HepG2 (cell line): ENCODE measurements around the gene PIBF1. TPM values are rescaled to one million over a fixed set of nuclear protein-coding genes. Genes with fewer than 3 reads are reported as not detected.

ENCODE experiments used
- ARHGAP35 ChIP-seq: sonication (generic); formaldehyde crosslinking; IDR thresholded peaks from 2 replicates; pipeline ENCODE4 v1.9.0; 2022; ENCODE audit warnings: mild to moderate bottlenecking, inconsistent platforms, moderate library complexity, missing genetic modification reagents, borderline replicate concordance
- CBX1 ChIP-seq: IDR thresholded peaks from one replicate; pipeline ENCODE4 v1.6.1; 2016; ENCODE audit warnings: antibody characterized with exemption, low read depth
- CEBPG ChIP-seq: IDR thresholded peaks from 2 replicates; pipeline ENCODE4 v1.6.1; 2016
- FOXM1 ChIP-seq: sonication (generic); formaldehyde crosslinking; IDR thresholded peaks from 2 replicates; pipeline ENCODE4 v1.5.0; 2020; ENCODE audit warnings: missing genetic modification reagents
- HES4 ChIP-seq: sonication (generic); formaldehyde crosslinking; IDR thresholded peaks from 2 replicates; pipeline ENCODE4 v1.9.0; 2021; ENCODE audit warnings: mild to moderate bottlenecking, missing genetic modification reagents, borderline replicate concordance
- HIVEP1 ChIP-seq: sonication (generic); formaldehyde crosslinking; IDR thresholded peaks from 2 replicates; pipeline ENCODE4 v1.4.0; 2020; ENCODE audit warnings: mild to moderate bottlenecking, missing genetic modification reagents
- KMT2B ChIP-seq: IDR thresholded peaks from 2 replicates; pipeline ENCODE4 v1.6.1; 2016; ENCODE audit warnings: missing genetic modification reagents, missing compliant biosample characterization
- MIER2 ChIP-seq: IDR thresholded peaks from 2 replicates; pipeline ENCODE4 v1.6.1; 2016; ENCODE audit warnings: missing biosample characterization, missing genetic modification reagents
- NONO ChIP-seq, 2 experiments: fragments of 450-650 bp in 1 of 2; sonication (generic) in 1 of 2; formaldehyde crosslinking in 1 of 2; IDR thresholded peaks in 1 of 2; conservative IDR thresholded peaks in 1 of 2; 2 replicates each; pipeline versions ENCODE4 v1.6.1 to v1.8.0; 2017 to 2022; ENCODE audit warnings: mild to moderate bottlenecking in 1 of 2, missing genetic modification reagents in 1 of 2, moderate library complexity in 1 of 2
- PHB2 ChIP-seq: fragments of 450-650 bp; IDR thresholded peaks from 2 replicates; pipeline ENCODE4 v1.6.1; 2018; ENCODE audit not compliant: partially characterized antibody
- SUZ12 ChIP-seq: fragments of 150-350 bp; IDR thresholded peaks from 2 replicates; pipeline ENCODE4 v1.6.1; 2014; ENCODE audit warnings: low read depth, low read length
- YY1 ChIP-seq: IDR thresholded peaks from 2 replicates; pipeline ENCODE4 v1.6.1; 2011; ENCODE audit warnings: low read length, low read depth, moderate library complexity, mild to moderate bottlenecking; ENCODE audit not compliant: insufficient read depth, insufficient replicate concordance
- ZC3H13 ChIP-seq: sonication (generic); formaldehyde crosslinking; IDR thresholded peaks from 2 replicates; pipeline ENCODE4 v1.8.1; 2023; ENCODE audit warnings: mild to moderate bottlenecking, missing genetic modification reagents, moderate library complexity
- ZNF317 ChIP-seq: sonication (generic); formaldehyde crosslinking; IDR thresholded peaks from 2 replicates; pipeline ENCODE4 v1.5.0; 2020; ENCODE audit warnings: mild to moderate bottlenecking, missing genetic modification reagents
- ZNF567 ChIP-seq: sonication (generic); formaldehyde crosslinking; IDR thresholded peaks from 2 replicates; pipeline ENCODE4 v1.8.1; 2023; ENCODE audit warnings: mild to moderate bottlenecking, missing genetic modification reagents, borderline replicate concordance
- ZNF569 ChIP-seq: sonication (generic); formaldehyde crosslinking; IDR thresholded peaks from 2 replicates; pipeline ENCODE4 v1.5.0; 2020; ENCODE audit warnings: mild to moderate bottlenecking, missing genetic modification reagents, moderate library complexity, borderline replicate concordance
- ZSCAN20 ChIP-seq: sonication (generic); formaldehyde crosslinking; IDR thresholded peaks from 2 replicates; pipeline ENCODE4 v1.4.0; 2020; ENCODE audit warnings: missing genetic modification reagents, mild to moderate bottlenecking, borderline replicate concordance
- ZSCAN22 ChIP-seq: sonication (generic); formaldehyde crosslinking; IDR thresholded peaks from 2 replicates; pipeline ENCODE4 v1.4.0; 2020; ENCODE audit warnings: mild to moderate bottlenecking, missing genetic modification reagents
- polyA plus RNA-seq, 8 experiments: library from polyadenylated mRNA; depleted of rRNA in 3 of 8; stranded (reverse) in 7 of 8; unstranded in 1 of 8; fragments of >200 nt; fragmentation: Illumina TruSeq in 4 of 8; extraction: Trizol in 4 of 8; gene quantifications; 2 replicates each; pipeline versions ENCODE4 v1.2.1 to v1.2.3, GENCODE V29; 2011 to 2016; ENCODE audit warnings: low read depth in 4 of 8, missing spikeins in 1 of 8, mixed read lengths in 1 of 8; ENCODE audit not compliant: insufficient read depth in 1 of 8
- total RNA-seq, 5 experiments: library from RNA; depleted of rRNA; stranded (reverse); fragments of >200 nt; fragmentation: Illumina TruSeq; extraction: Trizol; gene quantifications; 2 replicates each; pipeline ENCODE4 v1.2.3, GENCODE V29; 2016; ENCODE audit warnings: low read depth in 1 of 5
- TF ChIP-seq, protein P1 (sequence below): sonication (generic); formaldehyde crosslinking; IDR thresholded peaks from 2 replicates; pipeline ENCODE4 v1.8.0; 2022; ENCODE audit warnings: missing genetic modification reagents, mild to moderate bottlenecking, moderate library complexity, borderline replicate concordance
- TF ChIP-seq, protein P2 (sequence below): sonication (generic); formaldehyde crosslinking; IDR thresholded peaks from 2 replicates; pipeline ENCODE4 v1.8.1; 2023; ENCODE audit warnings: mild to moderate bottlenecking, moderate library complexity, missing genetic modification reagents
- TF ChIP-seq, protein P3 (sequence below): sonication (generic); formaldehyde crosslinking; IDR thresholded peaks from 2 replicates; pipeline ENCODE4 v1.8.1; 2022; ENCODE audit warnings: mild to moderate bottlenecking, missing genetic modification reagents
- TF ChIP-seq, protein P4 (sequence below): sonication (generic); formaldehyde crosslinking; conservative IDR thresholded peaks from 2 replicates; pipeline ENCODE4 v1.4.0; 2020; ENCODE audit warnings: mild to moderate bottlenecking, missing genetic modification reagents, moderate library complexity

Gene PIBF1
- total and polyA plus RNA-seq, 2 of the 13 experiments (the other 11 are each of a cell fraction or from before 2014, with no cell fraction given), result 4.2 to 15.8 TPM

DNA sequence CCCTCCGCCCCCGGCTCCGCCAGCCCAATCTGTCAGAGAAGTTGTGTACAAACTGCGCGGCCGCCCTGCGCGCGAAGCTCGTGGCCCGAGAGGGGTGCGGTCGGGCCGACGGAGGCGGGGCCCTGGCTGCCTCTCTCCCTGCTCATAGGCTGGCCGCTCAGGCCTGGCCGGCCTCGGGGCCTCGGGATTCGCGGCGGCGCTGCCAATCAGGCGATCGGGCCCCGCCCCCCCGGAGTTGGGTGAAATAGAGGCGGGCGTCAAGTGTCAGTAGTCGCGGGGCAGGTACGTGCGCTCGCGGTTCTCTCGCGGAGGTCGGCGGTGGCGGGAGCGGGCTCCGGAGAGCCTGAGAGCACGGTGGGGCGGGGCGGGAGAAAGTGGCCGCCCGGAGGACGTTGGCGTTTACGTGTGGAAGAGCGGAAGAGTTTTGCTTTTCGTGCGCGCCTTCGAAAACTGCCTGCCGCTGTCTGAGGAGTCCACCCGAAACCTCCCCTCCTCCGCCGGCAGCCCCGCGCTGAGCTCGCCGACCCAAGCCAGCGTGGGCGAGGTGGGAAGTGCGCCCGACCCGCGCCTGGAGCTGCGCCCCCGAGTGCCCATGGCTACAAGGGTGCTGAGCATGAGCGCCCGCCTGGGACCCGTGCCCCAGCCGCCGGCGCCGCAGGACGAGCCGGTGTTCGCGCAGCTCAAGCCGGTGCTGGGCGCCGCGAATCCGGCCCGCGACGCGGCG lies 277.0 kb downstream of the PIBF1 start, which contains the start of gene KLF5 (continued):
- TF ChIP-seq HIVEP1, result no peak
- no peak for TF ChIP-seq ZNF569 (CRISPR knock-in tag)
- no peak for TF ChIP-seq NONO (IDR thresholded peaks at IDR 0.05)
- TF ChIP-seq NONO (CRISPR knock-in tag; conservative IDR thresholded peaks at IDR 0.05), result 0 out of 2 replicates have a peak, but pooled peaks have one; percentile 56
- TF ChIP-seq, protein P1, sequence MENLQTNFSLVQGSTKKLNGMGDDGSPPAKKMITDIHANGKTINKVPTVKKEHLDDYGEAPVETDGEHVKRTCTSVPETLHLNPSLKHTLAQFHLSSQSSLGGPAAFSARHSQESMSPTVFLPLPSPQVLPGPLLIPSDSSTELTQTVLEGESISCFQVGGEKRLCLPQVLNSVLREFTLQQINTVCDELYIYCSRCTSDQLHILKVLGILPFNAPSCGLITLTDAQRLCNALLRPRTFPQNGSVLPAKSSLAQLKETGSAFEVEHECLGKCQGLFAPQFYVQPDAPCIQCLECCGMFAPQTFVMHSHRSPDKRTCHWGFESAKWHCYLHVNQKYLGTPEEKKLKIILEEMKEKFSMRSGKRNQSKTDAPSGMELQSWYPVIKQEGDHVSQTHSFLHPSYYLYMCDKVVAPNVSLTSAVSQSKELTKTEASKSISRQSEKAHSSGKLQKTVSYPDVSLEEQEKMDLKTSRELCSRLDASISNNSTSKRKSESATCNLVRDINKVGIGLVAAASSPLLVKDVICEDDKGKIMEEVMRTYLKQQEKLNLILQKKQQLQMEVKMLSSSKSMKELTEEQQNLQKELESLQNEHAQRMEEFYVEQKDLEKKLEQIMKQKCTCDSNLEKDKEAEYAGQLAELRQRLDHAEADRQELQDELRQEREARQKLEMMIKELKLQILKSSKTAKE (CRISPR knock-in tag), result no peak
- TF ChIP-seq FOXM1 (CRISPR knock-in tag), result no peak
- TF ChIP-seq SUZ12, result no peak
- TF ChIP-seq PHB2, result no peak
- TF ChIP-seq, protein P2, sequence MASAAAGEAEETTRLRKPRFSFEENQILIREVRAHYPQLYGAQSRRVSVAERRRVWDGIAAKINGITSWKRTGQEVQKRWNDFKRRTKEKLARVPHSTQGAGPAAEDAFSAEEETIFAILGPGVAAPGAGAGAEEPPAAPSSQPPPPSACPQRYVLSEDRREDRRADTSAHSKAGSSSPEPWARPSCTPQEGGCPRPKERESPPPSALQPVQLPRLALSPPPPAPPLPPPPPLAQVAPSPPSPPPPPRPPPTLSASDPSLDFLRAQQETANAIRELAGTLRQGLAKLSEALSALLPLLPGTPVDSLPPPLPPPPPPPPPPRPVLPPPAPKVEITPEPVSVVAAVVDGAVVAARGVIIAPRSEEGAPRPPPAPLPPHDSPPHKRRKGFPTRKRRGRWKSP (CRISPR knock-in tag), result no peak; the same call in 1 of the 2 replicates
- no peak; the same call in 1 of the 2 replicates for TF ChIP-seq ARHGAP35 (CRISPR knock-in tag)
- peak; percentile 61; the same call in 1 of the 2 replicates for TF ChIP-seq KMT2B (CRISPR knock-in tag)
- TF ChIP-seq CBX1, result no peak
- 0 out of 2 replicates have a peak, but pooled peaks have one; percentile 31 for TF ChIP-seq ZNF317 (CRISPR knock-in tag)
- no peak; the same call in 1 of the 2 replicates for TF ChIP-seq CEBPG (CRISPR knock-in tag)
- TF ChIP-seq ZNF567 (CRISPR knock-in tag), result 0 out of 2 replicates have a peak, but pooled peaks have one; percentile 42
- TF ChIP-seq, protein P3, sequence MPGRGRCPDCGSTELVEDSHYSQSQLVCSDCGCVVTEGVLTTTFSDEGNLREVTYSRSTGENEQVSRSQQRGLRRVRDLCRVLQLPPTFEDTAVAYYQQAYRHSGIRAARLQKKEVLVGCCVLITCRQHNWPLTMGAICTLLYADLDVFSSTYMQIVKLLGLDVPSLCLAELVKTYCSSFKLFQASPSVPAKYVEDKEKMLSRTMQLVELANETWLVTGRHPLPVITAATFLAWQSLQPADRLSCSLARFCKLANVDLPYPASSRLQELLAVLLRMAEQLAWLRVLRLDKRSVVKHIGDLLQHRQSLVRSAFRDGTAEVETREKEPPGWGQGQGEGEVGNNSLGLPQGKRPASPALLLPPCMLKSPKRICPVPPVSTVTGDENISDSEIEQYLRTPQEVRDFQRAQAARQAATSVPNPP, result peak; percentile 70
- no peak for TF ChIP-seq MIER2 (CRISPR knock-in tag)
- TF ChIP-seq ZC3H13, result no peak
- TF ChIP-seq, protein P4, sequence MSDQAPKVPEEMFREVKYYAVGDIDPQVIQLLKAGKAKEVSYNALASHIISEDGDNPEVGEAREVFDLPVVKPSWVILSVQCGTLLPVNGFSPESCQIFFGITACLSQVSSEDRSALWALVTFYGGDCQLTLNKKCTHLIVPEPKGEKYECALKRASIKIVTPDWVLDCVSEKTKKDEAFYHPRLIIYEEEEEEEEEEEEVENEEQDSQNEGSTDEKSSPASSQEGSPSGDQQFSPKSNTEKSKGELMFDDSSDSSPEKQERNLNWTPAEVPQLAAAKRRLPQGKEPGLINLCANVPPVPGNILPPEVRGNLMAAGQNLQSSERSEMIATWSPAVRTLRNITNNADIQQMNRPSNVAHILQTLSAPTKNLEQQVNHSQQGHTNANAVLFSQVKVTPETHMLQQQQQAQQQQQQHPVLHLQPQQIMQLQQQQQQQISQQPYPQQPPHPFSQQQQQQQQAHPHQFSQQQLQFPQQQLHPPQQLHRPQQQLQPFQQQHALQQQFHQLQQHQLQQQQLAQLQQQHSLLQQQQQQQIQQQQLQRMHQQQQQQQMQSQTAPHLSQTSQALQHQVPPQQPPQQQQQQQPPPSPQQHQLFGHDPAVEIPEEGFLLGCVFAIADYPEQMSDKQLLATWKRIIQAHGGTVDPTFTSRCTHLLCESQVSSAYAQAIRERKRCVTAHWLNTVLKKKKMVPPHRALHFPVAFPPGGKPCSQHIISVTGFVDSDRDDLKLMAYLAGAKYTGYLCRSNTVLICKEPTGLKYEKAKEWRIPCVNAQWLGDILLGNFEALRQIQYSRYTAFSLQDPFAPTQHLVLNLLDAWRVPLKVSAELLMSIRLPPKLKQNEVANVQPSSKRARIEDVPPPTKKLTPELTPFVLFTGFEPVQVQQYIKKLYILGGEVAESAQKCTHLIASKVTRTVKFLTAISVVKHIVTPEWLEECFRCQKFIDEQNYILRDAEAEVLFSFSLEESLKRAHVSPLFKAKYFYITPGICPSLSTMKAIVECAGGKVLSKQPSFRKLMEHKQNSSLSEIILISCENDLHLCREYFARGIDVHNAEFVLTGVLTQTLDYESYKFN (CRISPR knock-in tag), result 0 out of 2 replicates have a peak, but pooled peaks have one; percentile 5
- no peak for TF ChIP-seq ZSCAN22
- no peak for TF ChIP-seq YY1
- TF ChIP-seq HES4, result peak; percentile 25; the same call in 1 of the 2 replicates
- TF ChIP-seq ZSCAN20, result no peak
